H9 (cell line): ENCODE measurements around the gene MFSD6. TPM values are rescaled to one million over a fixed set of nuclear protein-coding genes. Genes with fewer than 3 reads are reported as not detected.

ENCODE experiments used
- DNase-seq: peaks from one replicate; pipeline ENCODE4 v3.0.0-alpha.2; 2017
- H2AFZ ChIP-seq: one replicate; pipeline ENCODE4 v1.6.1; 2013; ENCODE audit warnings: mild to moderate bottlenecking, low read length, control low read depth, moderate library complexity
- H2AK5ac ChIP-seq: 2 replicates; pipeline ENCODE4 v1.6.1; 2013; ENCODE audit warnings: low read length, control low read depth, mixed read lengths; ENCODE audit not compliant: insufficient read length
- H2BK120ac ChIP-seq: one replicate; pipeline ENCODE4 v1.6.1; 2013; ENCODE audit warnings: low read depth, mild to moderate bottlenecking, low read length, control low read depth, inconsistent platforms; ENCODE audit not compliant: poor library complexity, severe bottlenecking
- H2BK12ac ChIP-seq: 2 replicates; pipeline ENCODE4 v1.6.1; 2013; ENCODE audit warnings: low read length, control low read depth, mixed read lengths, low read depth; ENCODE audit not compliant: insufficient read length
- H2BK15ac ChIP-seq: 2 replicates; pipeline ENCODE4 v1.6.1; 2013; ENCODE audit warnings: low read depth, low read length, control low read depth
- H2BK20ac ChIP-seq: one replicate; pipeline ENCODE4 v1.6.1; 2013; ENCODE audit warnings: low read depth, mild to moderate bottlenecking, low read length, control low read depth, inconsistent platforms; ENCODE audit not compliant: poor library complexity, severe bottlenecking
- H2BK5ac ChIP-seq: 2 replicates; pipeline ENCODE4 v1.6.1; 2013; ENCODE audit warnings: low read length, control low read depth, mixed read lengths; ENCODE audit not compliant: insufficient read length
- H3K14ac ChIP-seq: 2 replicates; pipeline ENCODE4 v1.6.1; 2013; ENCODE audit warnings: low read length, control low read depth; ENCODE audit not compliant: insufficient read depth
- H3K18ac ChIP-seq: 2 replicates; pipeline ENCODE4 v1.6.1; 2013; ENCODE audit warnings: low read depth, mild to moderate bottlenecking, mixed read lengths, low read length, control low read depth; ENCODE audit not compliant: insufficient read length
- H3K23ac ChIP-seq: 2 replicates; pipeline ENCODE4 v1.6.1; 2013; ENCODE audit warnings: low read length, control low read depth, mixed read lengths, low read depth; ENCODE audit not compliant: insufficient read length
- H3K23me2 ChIP-seq: 2 replicates; pipeline ENCODE4 v1.6.1; 2013; ENCODE audit warnings: low read depth, mild to moderate bottlenecking, mixed read lengths, low read length, control low read depth; ENCODE audit not compliant: insufficient read length, poor library complexity, severe bottlenecking
- H3K27ac ChIP-seq: 2 replicates; pipeline ENCODE4 v1.5.1; 2013; ENCODE audit warnings: low read length, control low read depth, mixed read lengths, low read depth; ENCODE audit not compliant: insufficient read length
- H3K27me3 ChIP-seq: 2 replicates; pipeline ENCODE4 v1.6.1; 2013; ENCODE audit warnings: low read length, control low read depth, inconsistent platforms; ENCODE audit not compliant: insufficient read depth
- H3K4ac ChIP-seq: 2 replicates; pipeline ENCODE4 v1.6.1; 2013; ENCODE audit warnings: low read depth, mild to moderate bottlenecking, control low read depth, inconsistent platforms, low read length, moderate library complexity
- H3K4me1 ChIP-seq: 2 replicates; pipeline ENCODE4 v1.6.1; 2013; ENCODE audit warnings: low read length, control low read depth, inconsistent platforms; ENCODE audit not compliant: insufficient read depth
- H3K4me2 ChIP-seq: 2 replicates; pipeline ENCODE4 v1.6.1; 2013; ENCODE audit warnings: low read length, control low read depth, mixed read lengths; ENCODE audit not compliant: insufficient read length, insufficient read depth
- H3K56ac ChIP-seq: 2 replicates; pipeline ENCODE4 v1.6.1; 2013; ENCODE audit warnings: low read depth, mild to moderate bottlenecking, mixed read lengths, low read length, control low read depth; ENCODE audit not compliant: insufficient read length
- H3K79me1 ChIP-seq: 2 replicates; pipeline ENCODE4 v1.6.1; 2013; ENCODE audit warnings: low read depth, mild to moderate bottlenecking, moderate library complexity, low read length, control low read depth, inconsistent platforms; ENCODE audit not compliant: insufficient read depth, poor library complexity, severe bottlenecking
- H3K79me2 ChIP-seq: 2 replicates; pipeline ENCODE4 v1.6.1; 2013; ENCODE audit warnings: low read length, control low read depth, inconsistent platforms; ENCODE audit not compliant: insufficient read depth
- H3K9ac ChIP-seq: 2 replicates; pipeline ENCODE4 v1.6.1; 2013; ENCODE audit warnings: low read length, control low read depth, mixed read lengths; ENCODE audit not compliant: insufficient read length; ENCODE audit errors: extremely low read depth
- H3K9me3 ChIP-seq: one replicate; pipeline ENCODE4 v1.6.1; 2013; ENCODE audit warnings: low read depth, low read length, inconsistent platforms; ENCODE audit not compliant: control insufficient read depth
- H3T11ph ChIP-seq: one replicate; pipeline ENCODE4 v1.6.1; 2013; ENCODE audit warnings: mild to moderate bottlenecking, low read length, control low read depth, inconsistent platforms
- H4K20me1 ChIP-seq: one replicate; pipeline ENCODE4 v1.6.1; 2013; ENCODE audit not compliant: control insufficient read depth, insufficient read length, insufficient read depth
- H4K5ac ChIP-seq: 2 replicates; pipeline ENCODE4 v1.6.1; 2013; ENCODE audit warnings: low read depth, mild to moderate bottlenecking, mixed read lengths, low read length, control low read depth; ENCODE audit not compliant: insufficient read length
- H4K8ac ChIP-seq: replicated peaks from 2 replicates; pipeline ENCODE4 v1.6.1; 2013; ENCODE audit warnings: low read length, control low read depth, mixed read lengths, low read depth; ENCODE audit not compliant: insufficient read length
- H4K91ac ChIP-seq: 2 replicates; pipeline ENCODE4 v1.6.1; 2013; ENCODE audit warnings: low read depth, mild to moderate bottlenecking, moderate library complexity, mixed read lengths, low read length, control low read depth; ENCODE audit not compliant: insufficient read length
- H3K27ac Mint-ChIP-seq, 3 experiments: 2 replicates in 2 of 3; 3 replicates in 1 of 3; pipeline ENCODE4 v1.8.0; 2020 to 2021; ENCODE audit warnings: mixed read lengths in 3 of 3, mild to moderate bottlenecking in 1 of 3, moderate library complexity in 1 of 3
- H3K27me3 Mint-ChIP-seq: 2 replicates; pipeline ENCODE4 v1.8.0; 2021; ENCODE audit warnings: low read depth, mild to moderate bottlenecking, moderate library complexity, mixed read lengths
- H3K36me3 Mint-ChIP-seq, 3 experiments: 2 replicates in 2 of 3; 3 replicates in 1 of 3; pipeline ENCODE4 v1.8.0; 2020 to 2021; ENCODE audit warnings: low read depth in 3 of 3, mixed read lengths in 3 of 3; ENCODE audit not compliant: insufficient read depth in 1 of 3
- H3K4me1 Mint-ChIP-seq, 2 experiments: 2 replicates each; pipeline ENCODE4 v1.8.0; 2020; ENCODE audit warnings: mixed read lengths in 2 of 2
- H3K4me3 Mint-ChIP-seq, 2 experiments: 2 replicates in 1 of 2; 3 replicates in 1 of 2; pipeline ENCODE4 v1.8.0; 2020 to 2021; ENCODE audit warnings: mild to moderate bottlenecking in 2 of 2, mixed read lengths in 2 of 2, moderate library complexity in 1 of 2
- H3K9me3 Mint-ChIP-seq, 2 experiments: 2 replicates in 1 of 2; 3 replicates in 1 of 2; pipeline ENCODE4 v1.8.0; 2020; ENCODE audit warnings: mild to moderate bottlenecking in 2 of 2, mixed read lengths in 2 of 2, moderate library complexity in 1 of 2
- CTCF ChIP-seq: fragments of 200-600 bp; sonication (generic); conservative IDR thresholded peaks from 3 replicates; pipeline ENCODE4 v1.8.0; 2021; ENCODE audit warnings: antibody characterized with exemption, mild to moderate bottlenecking
- WGBS: extraction: QIAGEN DNeasy Blood & Tissue Kit; methylation state at CpG from one replicate; pipeline ENCODE4 v1.1.7; 2013; ENCODE audit warnings: missing lambda C conversion rate, low lambda C conversion rate, mixed read lengths; ENCODE audit not compliant: insufficient read length; ENCODE audit errors: extremely low coverage; 5-methylcytosine and 5-hydroxymethylcytosine counted together
- total RNA-seq: library from RNA; stranded (reverse); gene quantifications from 2 replicates; pipeline ENCODE4 v1.2.1, GENCODE V29; 2021

Gene MFSD6
- total RNA-seq, 1 experiment from 2014 or later: 4.0 TPM

GRCh38 chr2:190449925-190450324 is 41.8 kb downstream of the MFSD6 start:
- no CpG with 5 or more reads among the region's 3 CpGs for WGBS
- no peak overlapping the region for H3K4ac ChIP-seq
- no peaks in the 10 kb centered on the region for H3K9me3 ChIP-seq
- no peaks in the 10 kb centered on the region for H3K4me1 ChIP-seq
- H2AFZ ChIP-seq: no peak overlapping the region
- no peak overlapping the region for H3T11ph ChIP-seq
- H3K18ac ChIP-seq: no peak overlapping the region
- no peak overlapping the region for H4K91ac ChIP-seq
- no peak overlapping the region for H2BK12ac ChIP-seq
- H3K14ac ChIP-seq: no peak overlapping the region
- H3K79me1 ChIP-seq: no peaks in the 10 kb centered on the region
- Mint-ChIP-seq H3K4me3 (no peak overlapping the region), H3K27me3 (no peaks in the 10 kb centered on the region), H3K36me3 (no peaks in the 10 kb centered on the region), H3K27ac (no peak overlapping the region), H3K4me1 (no peaks in the 10 kb centered on the region), H3K9me3 (no peaks in the 10 kb centered on the region)
- no peak overlapping the region for H3K4me2 ChIP-seq
- H4K5ac ChIP-seq: no peak overlapping the region
- no peak overlapping the region for H3K56ac ChIP-seq
- no peak overlapping the region for H3K9ac ChIP-seq
- no peak overlapping the region for H3K27ac ChIP-seq
- DNase-seq: no peak
- no peaks in the 10 kb centered on the region for H3K79me2 ChIP-seq
- no peak overlapping the region for H2BK5ac ChIP-seq
- H2BK20ac ChIP-seq: no peak overlapping the region
- no peaks in the 10 kb centered on the region for H4K20me1 ChIP-seq
- no peak overlapping the region for H2BK120ac ChIP-seq
- H2AK5ac ChIP-seq: no peak overlapping the region
- no peaks in the 10 kb centered on the region for H3K23me2 ChIP-seq
- no peak overlapping the region for H2BK15ac ChIP-seq
- H3K27me3 ChIP-seq: no peaks in the 10 kb centered on the region
- no peak overlapping the region for H3K23ac ChIP-seq
- no peak overlapping the region for H4K8ac ChIP-seq
- no peak for TF ChIP-seq CTCF
